ENCODE results near the gene TAF4B.
"Not testable (repeated sequence)": the region's sequence is repeated elsewhere in the genome, so short reads cannot be mapped to it uniquely, and the experiment has no call there.

Gene TAF4B

DNA sequence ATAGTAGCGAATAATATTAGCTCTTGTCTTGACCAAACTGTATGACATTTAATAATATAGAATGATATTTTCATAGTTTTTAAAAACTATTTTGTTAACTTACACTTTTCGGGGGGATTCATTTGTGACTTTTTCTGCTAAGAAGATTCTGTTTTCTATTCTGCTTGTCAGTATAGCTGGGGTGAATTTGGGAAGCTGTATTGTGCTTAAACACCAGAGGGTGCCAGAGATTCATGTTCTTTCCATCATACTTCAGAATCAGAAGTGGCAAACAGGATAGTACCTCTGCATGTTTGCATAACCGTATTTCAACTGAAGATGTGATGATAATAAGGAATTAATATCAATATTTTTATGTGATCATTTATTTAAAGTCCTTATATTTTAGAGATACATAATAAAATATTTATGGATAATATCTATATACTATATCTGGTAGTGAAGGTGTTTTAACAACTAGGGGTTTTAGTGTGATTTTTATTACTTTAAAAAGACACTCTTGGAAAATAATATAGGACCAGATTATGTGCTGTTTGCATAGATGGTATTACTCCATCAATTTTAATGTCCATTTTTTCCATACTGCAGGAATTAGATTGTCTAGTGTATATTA is 81.0 kb downstream of the TAF4B start:
- DNase-seq (ENCODE audit: low read depth in 2 of 2) = no peak

DNA sequence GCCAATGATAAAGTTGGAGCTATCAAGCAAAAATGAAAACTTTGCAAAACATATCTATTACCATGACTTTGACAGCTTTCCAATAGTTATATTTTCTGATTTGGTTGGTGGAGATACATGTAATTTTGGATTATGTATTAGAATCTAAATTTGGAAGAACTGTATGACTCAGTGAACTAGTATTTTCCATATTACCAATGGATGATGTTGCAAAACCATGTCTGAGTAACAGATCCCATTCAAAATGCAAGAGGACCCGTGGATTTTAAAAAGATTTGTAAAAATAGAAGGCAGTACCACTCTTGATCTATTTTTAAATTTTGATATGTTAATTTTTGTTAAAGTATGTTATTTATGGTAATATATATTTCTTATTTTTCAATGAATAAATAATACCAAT is 83.0 kb downstream of the TAF4B start:
- no peak for DNase-seq (ENCODE audit: low read depth in 2 of 2)

DNA sequence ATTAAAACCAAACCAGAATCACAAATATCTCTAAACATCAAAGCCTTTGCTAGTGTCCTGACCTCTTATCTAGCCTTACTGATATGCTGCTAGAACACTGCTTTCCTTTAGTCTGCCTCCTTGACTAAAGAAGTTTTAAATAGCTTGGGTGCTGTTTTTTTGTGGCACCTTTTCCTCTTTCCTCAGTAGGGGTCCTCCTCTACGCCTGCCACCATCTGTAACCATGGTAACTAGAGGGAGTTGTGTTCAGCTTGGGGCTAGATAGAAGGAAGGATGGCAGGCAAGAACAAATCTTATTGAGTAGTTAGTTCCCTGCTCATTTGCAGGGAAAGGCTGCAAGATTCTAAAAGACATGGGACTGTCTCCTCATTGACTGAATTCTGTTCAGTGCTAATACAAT is 86.0 kb downstream of the TAF4B start:
- DNase-seq (ENCODE audit: low read depth in 2 of 2) = no peak

- no peak for DNase-seq (ENCODE audit: low read depth in 2 of 2)
Measured at GRCh38 chr18:26317398-26317797, 91.2 kb downstream of the TAF4B start.

GRCh38 chr18:26320686-26321085 is 94.4 kb downstream of the TAF4B start:
- no peak for DNase-seq (ENCODE audit: low read depth in 2 of 2)

GRCh38 chr18:26322890-26323653 is 96.8 kb downstream of the TAF4B start:
- no peak for DNase-seq (ENCODE audit: low read depth in 2 of 2)

DNA sequence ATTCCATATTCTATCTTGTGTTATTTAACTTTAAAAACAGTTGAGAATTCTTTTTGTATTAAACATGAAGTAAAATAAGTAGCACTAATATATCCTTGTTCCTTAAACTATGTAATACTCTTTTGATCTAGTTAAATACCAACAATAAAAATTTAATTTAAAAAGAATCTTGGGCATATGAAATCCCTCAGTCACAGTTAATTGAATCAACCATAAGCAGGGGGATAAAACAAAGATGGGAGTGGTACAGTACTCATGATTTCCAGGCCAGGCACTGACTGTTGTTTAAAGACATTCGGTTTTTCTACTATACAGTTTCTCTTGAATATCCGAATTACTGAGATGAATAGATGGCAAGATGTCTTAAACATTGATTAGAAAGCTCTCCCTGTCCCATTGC is 99.5 kb downstream of the TAF4B start:
- DNase-seq (ENCODE audit: low read depth in 2 of 2) = no peak

- DNase-seq (ENCODE audit: low read depth in 2 of 2) = no peak
Measured at GRCh38 chr18:26327062-26327461, 100.8 kb downstream of the TAF4B start.

DNA sequence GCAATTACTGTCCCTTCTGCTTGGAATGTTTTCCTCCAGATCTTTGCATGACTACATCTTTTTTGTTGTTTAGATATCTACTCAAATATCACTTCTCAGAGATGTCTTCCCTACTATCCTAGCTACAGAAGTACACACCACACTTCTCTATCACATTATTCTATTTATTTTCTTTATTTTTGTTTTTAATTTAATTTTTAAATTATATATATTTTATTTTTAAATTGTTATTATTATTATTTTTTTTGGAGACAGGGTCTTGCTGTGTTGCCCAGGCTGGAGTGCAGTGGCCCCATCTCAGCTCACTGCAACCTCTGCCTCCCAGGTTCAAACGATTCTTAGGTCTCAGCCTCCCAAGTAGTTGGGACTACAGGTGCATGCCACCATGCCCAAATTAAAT is 106.7 kb downstream of the TAF4B start:
- no peak for DNase-seq (ENCODE audit: low read depth in 2 of 2)

DNA sequence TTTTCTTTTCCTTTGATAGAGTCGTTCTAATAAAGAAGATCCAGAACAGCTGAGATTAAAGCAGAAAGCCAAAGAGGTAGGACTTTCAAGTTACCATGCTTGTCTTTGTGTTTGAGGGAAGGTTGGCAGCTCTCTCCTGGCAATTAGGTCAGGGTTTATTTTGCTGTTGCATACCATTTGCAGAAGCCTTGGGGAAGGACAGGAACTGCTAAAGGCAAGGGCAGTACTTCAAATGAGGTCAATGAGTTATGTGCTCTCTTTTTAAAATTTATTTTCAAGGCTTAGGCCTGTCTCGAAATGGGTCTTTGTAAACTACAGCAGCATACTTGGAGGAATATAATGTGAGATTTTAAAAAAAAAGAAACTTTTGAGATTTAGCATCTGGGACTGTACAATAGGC is 108.9 kb downstream of the TAF4B start:
- DNase-seq (ENCODE audit: low read depth in 2 of 2) = no peak

- no peak for DNase-seq (ENCODE audit: low read depth in 2 of 2)
Measured at GRCh38 chr18:26335571-26336487, 109.6 kb downstream of the TAF4B start.

DNA sequence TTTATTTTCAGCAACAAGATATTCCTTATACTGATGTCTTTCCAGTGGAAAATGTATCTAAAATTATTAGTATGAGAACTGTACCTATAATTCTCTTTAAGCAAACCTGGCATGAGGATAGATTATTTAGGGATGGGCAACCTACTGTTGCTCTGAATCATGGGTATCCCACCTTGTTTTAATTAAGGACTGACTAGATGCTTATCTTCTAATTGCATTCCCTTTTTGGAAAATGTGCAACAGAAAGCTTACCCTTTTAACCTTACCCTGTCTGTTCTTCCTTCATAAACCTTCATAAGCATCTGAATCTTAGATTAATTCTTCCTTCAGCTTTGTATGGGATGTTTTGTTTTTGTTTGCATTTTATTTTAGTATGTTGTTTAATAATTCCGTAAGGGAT is 110.3 kb downstream of the TAF4B start:
- DNase-seq (ENCODE audit: low read depth in 2 of 2) = no peak

GRCh38 chr18:26342646-26343045 is 116.4 kb downstream of the TAF4B start:
- no peak for DNase-seq (ENCODE audit: low read depth in 2 of 2)

GRCh38 chr18:26350961-26351360 is 124.7 kb downstream of the TAF4B start:
- no peak for DNase-seq (ENCODE audit: low read depth in 2 of 2)

DNA sequence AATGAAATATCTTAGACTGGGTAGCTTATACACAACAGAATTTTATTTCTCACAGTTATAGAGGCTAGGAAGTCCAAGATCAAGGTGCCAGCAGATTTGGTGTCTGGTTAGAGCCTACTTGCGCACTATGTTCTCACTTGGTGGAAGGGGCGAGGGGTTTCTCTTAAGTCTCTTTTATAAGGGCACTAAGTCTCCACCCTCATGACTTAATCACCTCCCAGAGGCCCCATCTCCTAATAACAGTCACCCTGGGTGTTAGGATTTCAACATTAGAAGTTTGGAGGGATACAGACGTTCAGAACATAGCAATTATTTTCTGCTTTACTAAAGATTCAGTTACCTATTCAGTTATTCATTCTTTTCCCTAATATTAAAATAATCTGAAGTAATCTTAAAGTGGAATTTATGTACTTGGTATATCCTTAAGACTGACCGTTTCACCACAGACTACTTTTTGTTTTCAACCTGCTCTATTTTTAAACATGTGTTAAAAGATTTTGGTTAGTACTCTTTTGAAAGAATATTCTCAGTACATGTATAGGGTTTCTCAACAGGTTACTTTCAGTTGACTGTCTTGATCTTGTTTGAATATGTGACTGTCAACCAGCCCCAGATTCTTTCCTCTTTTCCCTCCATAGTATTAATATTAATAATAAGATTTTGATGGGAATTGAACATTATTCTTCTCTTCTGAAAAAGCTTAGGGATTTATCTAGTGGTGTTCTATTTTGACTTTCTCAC is 130.0 kb downstream of the TAF4B start:
- DNase-seq (ENCODE audit: low read depth in 2 of 2) = no peak

GRCh38 chr18:26357960-26358359 is 131.7 kb downstream of the TAF4B start:
- DNase-seq (ENCODE audit: low read depth in 2 of 2) = no peak

- no peak for DNase-seq (ENCODE audit: low read depth in 2 of 2)
Measured at GRCh38 chr18:26362021-26362420, 135.8 kb downstream of the TAF4B start.

- no peak for DNase-seq (ENCODE audit: low read depth in 2 of 2)
Measured at GRCh38 chr18:26367425-26367824, 141.2 kb downstream of the TAF4B start.

DNA sequence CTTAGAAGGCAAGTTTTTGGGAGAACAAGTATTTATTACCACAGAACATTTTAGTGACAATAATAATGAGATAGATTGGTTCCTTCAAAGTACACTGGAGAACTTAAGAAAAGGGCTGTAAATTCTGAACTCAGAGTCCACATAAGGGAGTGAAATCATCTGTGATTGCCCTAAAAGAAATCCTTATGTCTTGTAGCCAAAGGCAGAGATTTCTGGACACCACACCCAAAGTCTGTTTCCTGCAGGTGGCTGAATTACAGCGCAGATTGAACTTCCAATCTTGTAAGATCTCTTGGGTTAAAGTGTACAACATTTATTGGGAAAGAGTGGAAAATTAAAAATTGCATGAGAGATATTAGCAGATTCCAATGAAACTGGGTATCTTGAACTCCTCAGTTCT is 143.8 kb downstream of the TAF4B start:
- no peak for DNase-seq (ENCODE audit: low read depth in 2 of 2)

GRCh38 chr18:26376105-26376504 is 149.9 kb downstream of the TAF4B start:
- DNase-seq (ENCODE audit: low read depth in 2 of 2) = no peak

GRCh38 chr18:26378701-26379100 is 152.5 kb downstream of the TAF4B start:
- no peak for DNase-seq (ENCODE audit: low read depth in 2 of 2)

DNA sequence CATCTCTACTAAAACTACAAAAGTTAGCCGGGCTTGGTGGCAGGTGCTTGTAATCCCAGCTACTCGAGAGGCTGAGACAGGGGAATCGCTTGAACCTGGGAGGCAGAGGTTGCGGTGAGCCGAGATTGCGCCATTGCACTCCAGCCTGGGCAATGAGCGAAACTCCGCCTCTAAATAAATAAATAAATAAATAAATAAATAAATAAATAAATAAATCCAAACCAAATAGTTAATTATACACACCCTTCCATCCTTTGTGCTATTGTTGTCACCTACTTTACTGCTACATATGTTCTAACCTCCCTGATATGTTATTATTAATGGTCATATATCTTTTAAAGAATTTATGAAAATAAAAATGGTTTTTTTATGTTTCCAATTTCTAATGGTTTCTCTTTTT is 155.3 kb downstream of the TAF4B start:
- not testable (repeated sequence) for DNase-seq (ENCODE audit: low read depth in 2 of 2)
